ENCODE measurements around the gene GFRAL. TPM values are rescaled to one million over a fixed set of nuclear protein-coding genes. Genes with fewer than 3 reads are reported as not detected.

Gene GFRAL
- total RNA-seq, 1 experiment from 2014 or later: not detected

- Histone ChIP-seq H3T11ph (ENCODE audit: low read length) (no peak overlapping the region), H4K91ac (ENCODE audit: insufficient read length, low read depth, low read length) (no peak overlapping the region), H3K18ac (ENCODE audit: insufficient read length, low read depth, low read length) (no peak overlapping the region), H4K5ac (ENCODE audit: insufficient read length, low read depth, low read length) (no peak overlapping the region), H3K4me2 (ENCODE audit: insufficient read depth, insufficient read length, low read length) (no peak overlapping the region), H3K4ac (ENCODE audit: low read depth, low read length) (no peak overlapping the region), H3K9ac (ENCODE audit: extremely low read depth, insufficient read length, low read length) (no peak overlapping the region), H3K27me3 (ENCODE audit: insufficient read depth, low read length) (no peaks in the 10 kb centered on the region), H2BK20ac (ENCODE audit: low read depth, low read length, poor library complexity, severe bottlenecking) (no peak overlapping the region), H3K27ac (ENCODE audit: insufficient read length, low read depth, low read length) (no peak overlapping the region), H2BK15ac (ENCODE audit: low read depth, low read length) (no peak overlapping the region), H3K56ac (ENCODE audit: insufficient read length, low read depth, low read length) (no peak overlapping the region), H3K23ac (ENCODE audit: insufficient read length, low read depth, low read length) (no peak overlapping the region), H4K8ac (replicated peaks; ENCODE audit: insufficient read length, low read depth, low read length) (no peak overlapping the region), H3K9me3 (ENCODE audit: control insufficient read depth, low read depth, low read length) (no peaks in the 10 kb centered on the region), H3K79me1 (ENCODE audit: insufficient read depth, low read depth, low read length, poor library complexity, severe bottlenecking) (no peaks in the 10 kb centered on the region), H2BK12ac (ENCODE audit: insufficient read length, low read depth, low read length) (no peak overlapping the region), H2BK5ac (ENCODE audit: insufficient read length, low read length) (no peak overlapping the region), H4K20me1 (ENCODE audit: control insufficient read depth, insufficient read depth, insufficient read length) (no peaks in the 10 kb centered on the region), H3K4me1 (ENCODE audit: insufficient read depth, low read length) (no peaks in the 10 kb centered on the region; the same call in 1 of the 2 replicates), H3K79me2 (ENCODE audit: insufficient read depth, low read length) (no peaks in the 10 kb centered on the region), H2AK5ac (ENCODE audit: insufficient read length, low read length) (no peak overlapping the region), H2AFZ (ENCODE audit: low read length) (no peak overlapping the region), H3K23me2 (ENCODE audit: insufficient read length, low read depth, low read length, poor library complexity, severe bottlenecking) (no peaks in the 10 kb centered on the region), H2BK120ac (ENCODE audit: low read depth, low read length, poor library complexity, severe bottlenecking) (no peak overlapping the region), H3K14ac (ENCODE audit: insufficient read depth, low read length) (no peak overlapping the region)
- no peak for TF ChIP-seq CTCF (conservative IDR thresholded peaks at IDR 0.05)
- Mint-ChIP-seq H3K27me3 (ENCODE audit: low read depth) (no peaks in the 10 kb centered on the region), H3K4me1 (peaks cover 14 to 16% of the 10 kb centered on the region in 2 experiments), H3K4me3 (no peak overlapping the region), H3K27ac (no peak overlapping the region), H3K9me3 (no peaks in the 10 kb centered on the region), H3K36me3 (ENCODE audit: insufficient read depth in 1 of 3, low read depth in 3 of 3) (no peaks in the 10 kb centered on the region)
- DNase-seq: no peak
- WGBS (ENCODE audit: extremely low coverage, insufficient read length, low lambda C conversion rate): no CpG with 5 or more reads among the region's 4 CpGs
These were observed 109.9 kb downstream of the GFRAL start for GRCh38 chr6:55437141-55437540.

All from H9 (cell line).